Hypothalamus (tissue), 51 donors: Measurements from ENCODE around the gene ANP32A.
A peak's percentile ranks its signal among the peaks of the same experiment; 100 is the strongest.

ENCODE experiments used
- DNase-seq, 51 donors: peaks; one replicate each; lab custom pipeline; 2025; lab: John Stamatoyannopoulos, UW

Gene ANP32A

GRCh38 chr15:68786753-68787152 lies 33.9 kb downstream of the ANP32A start:
- no peak for DNase-seq

GRCh38 chr15:68785541-68785940 lies 35.2 kb downstream of the ANP32A start:
- DNase-seq: no peak

GRCh38 chr15:68784206-68784605 lies 36.5 kb downstream of the ANP32A start:
- DNase-seq: no peak

- DNase-seq: peak in 2 of 51 donors; percentile 18 to 31
These were observed 37.3 kb downstream of the ANP32A start for GRCh38 chr15:68783226-68784058.

DNA sequence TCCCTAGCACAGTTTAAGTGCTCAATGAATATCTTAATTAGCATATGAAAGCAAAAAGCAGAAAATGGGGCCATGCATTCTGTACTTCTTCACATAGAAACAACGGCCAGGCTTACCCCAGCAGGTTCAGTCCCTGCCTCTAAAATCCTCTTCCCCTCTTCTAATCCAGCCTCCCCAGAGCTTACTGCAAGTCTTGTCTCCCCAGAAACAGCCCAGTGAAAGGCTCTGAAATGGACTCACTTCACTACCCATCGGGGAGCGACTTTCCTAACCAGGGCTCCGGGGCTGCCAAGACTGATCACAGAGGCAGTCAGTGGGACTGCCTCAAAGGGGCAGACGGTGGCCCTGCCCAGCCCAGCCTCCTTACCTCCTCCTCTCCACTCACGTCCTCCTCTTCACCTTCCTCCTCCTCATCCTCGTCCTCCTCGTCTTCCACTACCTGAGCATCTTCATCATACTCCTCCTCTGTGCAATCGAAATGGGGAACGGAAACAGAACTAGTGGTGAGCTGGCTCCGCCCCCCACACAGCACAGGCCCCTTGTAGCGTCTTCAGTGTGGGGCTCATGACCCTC lies 38.0 kb downstream of the ANP32A start:
- DNase-seq: no peak

DNA sequence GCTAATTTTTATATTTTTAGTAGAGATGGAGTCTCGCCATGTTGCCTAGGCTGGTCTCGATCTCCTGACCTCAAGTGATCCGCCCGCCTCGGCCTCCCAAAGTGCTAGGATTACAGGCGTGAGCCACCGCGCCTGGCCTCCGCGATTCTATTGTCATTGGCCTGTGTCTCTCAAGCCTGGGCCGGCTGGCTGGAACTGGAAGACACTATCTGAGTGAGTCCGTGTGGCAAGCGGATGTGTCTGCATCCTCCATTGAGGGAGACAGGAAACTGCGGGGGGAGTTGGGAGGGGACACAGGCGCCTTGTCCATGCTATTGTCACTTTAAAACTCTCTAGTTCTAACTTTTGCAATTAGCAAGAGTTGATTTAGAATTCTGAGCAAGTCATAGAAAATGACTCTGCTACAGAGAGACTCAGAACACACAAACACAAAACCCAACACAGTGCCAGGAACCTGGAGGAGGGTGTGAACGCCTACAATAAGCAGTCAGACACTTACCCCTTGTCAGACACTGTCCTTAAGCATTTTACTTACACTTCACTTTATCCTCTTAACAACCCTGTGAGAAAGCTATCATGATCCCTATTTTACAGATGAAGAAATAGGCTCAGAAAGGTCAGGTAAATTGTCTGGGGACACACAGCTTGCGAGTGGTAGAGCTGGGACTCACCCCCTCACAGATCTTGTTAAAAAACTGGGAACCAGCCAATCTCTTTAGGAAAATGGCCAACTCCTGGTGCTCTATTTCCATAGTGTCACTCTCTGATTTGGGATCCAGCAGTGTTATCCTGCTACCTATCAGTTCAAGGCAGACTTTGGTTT lies 38.7 kb downstream of the ANP32A start:
- peak in 8 of 51 donors; percentile 12 to 71 (median 24) for DNase-seq

- DNase-seq: no peak
These were observed 39.5 kb downstream of the ANP32A start for GRCh38 chr15:68781217-68781616.

DNA sequence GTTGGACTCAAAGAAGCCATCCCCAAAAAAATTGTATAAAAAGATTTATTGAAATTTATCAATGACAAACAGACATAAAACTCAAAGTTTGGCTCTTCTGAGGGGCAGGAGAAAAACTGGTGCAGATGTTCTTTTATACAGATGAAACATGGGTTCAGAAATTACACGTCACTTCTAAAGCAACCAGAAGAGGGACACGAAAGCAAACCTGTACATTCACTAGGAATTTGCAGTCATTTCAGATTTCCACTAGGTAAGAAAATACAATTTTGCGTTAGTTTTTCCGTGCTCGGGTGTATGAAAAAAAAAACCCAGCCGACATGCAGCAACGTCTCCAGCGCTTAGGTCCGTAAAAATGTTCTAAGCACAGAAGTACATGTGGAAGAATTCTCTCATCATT lies 41.8 kb downstream of the ANP32A start:
- DNase-seq: no peak

DNA sequence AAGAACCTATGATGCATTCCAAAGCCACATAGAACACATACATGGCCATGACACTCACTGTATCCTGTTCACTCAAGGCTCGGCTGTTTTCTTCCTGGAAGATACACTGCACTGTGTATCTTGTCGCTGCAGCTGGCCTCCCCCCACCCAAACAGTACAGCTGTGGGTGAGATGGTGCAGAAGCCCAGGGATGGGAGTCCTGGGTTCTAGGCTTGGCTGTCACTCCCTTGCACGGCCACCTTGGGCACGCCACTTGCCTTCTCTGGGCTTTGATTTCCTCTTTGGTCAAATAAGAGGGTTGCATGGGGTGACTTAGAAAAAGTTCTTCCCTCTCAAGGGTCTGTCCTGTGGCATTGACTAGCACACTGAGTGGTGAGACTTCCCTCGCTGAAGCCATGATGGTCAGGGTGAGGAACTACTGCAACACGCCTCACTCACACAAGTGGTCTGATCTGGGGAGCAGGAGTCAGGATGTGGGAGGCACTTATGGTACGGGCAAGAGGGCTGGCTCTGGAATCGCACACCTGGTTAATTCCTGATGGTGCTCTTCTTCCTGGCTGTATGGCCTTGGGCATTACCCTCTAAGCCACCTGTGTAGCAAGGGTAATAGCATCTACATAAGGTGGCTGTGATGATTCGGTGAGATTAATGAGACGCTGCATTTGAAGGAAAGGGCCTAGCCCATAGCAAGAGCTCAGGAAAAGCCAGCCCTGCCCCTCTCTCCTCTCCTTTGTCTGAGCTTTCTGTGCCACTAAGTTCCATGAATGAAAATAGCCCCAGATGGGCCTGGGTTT lies 44.0 kb downstream of the ANP32A start:
- no peak for DNase-seq

GRCh38 chr15:68775671-68776476 lies 44.8 kb downstream of the ANP32A start:
- peak in 40 of 51 donors; percentile 36 to 90 (median 72) for DNase-seq

GRCh38 chr15:68775236-68775577 lies 45.5 kb downstream of the ANP32A start:
- no peak for DNase-seq

- no peak for DNase-seq
These were observed 46.0 kb downstream of the ANP32A start for GRCh38 chr15:68774521-68775235.

GRCh38 chr15:68774120-68774519 lies 46.6 kb downstream of the ANP32A start:
- DNase-seq: no peak

DNA sequence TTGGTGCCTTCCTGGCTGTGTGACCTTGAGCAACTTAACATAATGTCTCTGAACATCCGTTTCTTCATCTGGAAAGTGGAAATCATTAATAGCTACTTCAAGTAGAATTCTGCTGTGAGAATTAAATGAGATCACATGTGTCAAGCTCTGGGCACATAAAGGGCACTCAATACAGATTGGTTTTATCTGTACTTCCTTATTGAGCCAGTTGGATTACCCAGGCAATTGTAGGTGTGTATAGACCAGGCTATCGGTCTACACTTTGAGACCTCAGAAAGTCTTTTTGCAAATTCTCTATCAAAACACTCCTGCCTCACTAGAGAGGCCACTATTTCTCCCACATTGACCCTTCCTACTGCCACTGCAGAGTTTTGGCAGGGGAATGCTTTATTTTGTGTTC lies 47.7 kb downstream of the ANP32A start:
- no peak for DNase-seq

DNA sequence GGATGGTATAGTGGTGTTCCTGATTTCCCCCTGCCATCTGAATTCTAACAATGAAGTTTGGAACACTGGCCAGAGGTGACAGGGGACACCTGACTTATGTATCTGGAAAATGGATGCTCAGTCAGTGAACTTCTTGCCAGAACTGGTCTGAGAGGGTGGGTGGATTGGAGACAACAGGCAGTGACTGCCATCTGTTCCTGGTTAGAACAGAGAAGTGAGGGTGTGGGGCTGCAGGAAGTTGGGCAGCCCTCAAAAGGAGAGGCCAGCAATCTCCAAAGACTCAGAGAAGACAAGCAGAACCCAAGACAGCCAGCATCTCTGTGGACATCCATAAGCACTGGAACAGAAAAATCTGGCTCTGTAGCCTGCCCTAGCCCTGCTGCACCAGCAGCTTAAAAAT lies 50.5 kb downstream of the ANP32A start:
- no peak for DNase-seq

- no peak for DNase-seq
These were observed 51.0 kb downstream of the ANP32A start for GRCh38 chr15:68769702-68770101.

GRCh38 chr15:68768321-68768720 lies 52.4 kb downstream of the ANP32A start:
- no peak for DNase-seq

DNA sequence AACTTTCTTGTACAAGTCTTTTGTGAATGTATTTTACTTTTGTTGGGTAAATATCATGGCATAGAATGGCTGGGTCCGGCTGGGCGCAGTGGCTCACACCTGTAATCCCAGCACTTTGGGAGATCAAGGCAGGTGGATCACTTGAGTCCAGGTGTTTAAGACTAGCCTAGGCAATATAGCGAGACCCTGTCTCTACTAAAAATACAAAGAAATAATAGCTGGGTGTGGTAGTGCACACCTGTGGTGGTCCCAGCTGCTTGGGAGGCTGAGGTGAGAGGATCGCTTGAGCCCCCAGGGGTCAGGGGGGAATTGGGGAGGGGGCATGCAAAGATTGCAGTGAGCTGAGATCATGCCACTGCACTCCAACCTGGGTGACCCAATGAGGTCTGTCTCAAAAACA lies 52.9 kb downstream of the ANP32A start:
- DNase-seq: no peak
